Neuron (in vitro differentiated cells): ENCODE results near the gene MCTP2.
A peak's percentile ranks its signal among the peaks of the same experiment; 100 is the strongest.

ENCODE experiments used
- H2AFZ ChIP-seq: one replicate; pipeline ENCODE4 v1.6.1; 2013; ENCODE audit warnings: low read depth, mild to moderate bottlenecking, inconsistent platforms, low read length, moderate library complexity
- H3K27me3 ChIP-seq: one replicate; pipeline ENCODE4 v1.6.1; 2013; ENCODE audit warnings: low read length; ENCODE audit not compliant: insufficient read depth
- H3K36me3 ChIP-seq: one replicate; pipeline ENCODE4 v1.6.1; 2013; ENCODE audit warnings: low read length; ENCODE audit not compliant: insufficient read depth
- H3K4me1 ChIP-seq: one replicate; pipeline ENCODE4 v1.6.1; 2013; ENCODE audit warnings: low read length; ENCODE audit not compliant: insufficient read depth
- H3K4me3 ChIP-seq: 2 replicates; pipeline ENCODE4 v1.5.1; 2013; ENCODE audit warnings: mild to moderate bottlenecking, low read length, moderate library complexity
- H3K9me3 ChIP-seq: one replicate; pipeline ENCODE4 v1.6.1; 2013; ENCODE audit warnings: low read length

The MCTP2 gene

DNA sequence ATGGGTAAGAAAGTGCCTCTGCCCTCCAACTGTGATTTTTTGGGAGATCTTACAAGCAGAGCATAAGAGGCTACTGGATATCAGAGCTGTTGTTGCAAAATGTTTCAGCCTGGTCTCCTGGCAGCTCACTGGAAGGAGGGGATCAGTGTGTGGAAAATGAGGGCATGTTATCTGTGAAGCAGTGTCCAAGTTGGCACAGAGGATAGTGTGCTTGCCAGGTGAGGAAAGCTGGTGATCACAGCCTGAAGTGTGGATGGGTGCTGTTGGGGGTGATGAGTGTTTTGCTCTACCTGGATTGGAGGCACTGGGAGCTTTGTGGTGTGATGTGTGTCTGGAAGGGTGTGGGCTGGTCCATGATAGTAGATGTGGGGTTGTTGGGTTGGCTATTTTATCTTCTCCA lies 69.3 kb downstream of the MCTP2 start:
- no peak overlapping the region for H3K4me3 ChIP-seq
- no peaks in the 10 kb centered on the region for H3K9me3 ChIP-seq
- H2AFZ ChIP-seq, result no peak overlapping the region
- no peaks in the 10 kb centered on the region for H3K4me1 ChIP-seq
- peaks cover 10% of the 10 kb centered on the region for H3K27me3 ChIP-seq
- H3K36me3 ChIP-seq, result no peaks in the 10 kb centered on the region

DNA sequence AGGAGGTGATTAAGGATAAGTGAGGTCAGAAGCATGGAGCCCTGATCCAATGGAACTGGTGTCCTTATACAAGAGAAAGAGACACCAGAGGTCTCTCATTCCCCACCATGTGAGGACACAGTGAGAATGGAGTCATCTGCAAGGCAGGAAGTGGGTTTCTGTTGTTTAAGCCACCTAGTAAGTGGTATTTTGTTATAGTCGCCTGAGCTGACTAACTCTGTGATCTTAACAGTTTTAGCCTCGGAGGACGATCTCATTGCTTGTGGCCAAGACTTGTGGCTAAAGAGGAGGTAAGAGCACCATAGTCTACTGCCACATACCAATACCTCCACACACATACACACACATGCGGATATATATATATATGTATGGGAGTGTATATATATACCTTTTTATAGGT lies 73.8 kb downstream of the MCTP2 start:
- Histone ChIP-seq H3K27me3 (peaks cover 6% of the 10 kb centered on the region), H3K36me3 (no peaks in the 10 kb centered on the region), H2AFZ (no peak overlapping the region), H3K4me1 (no peaks in the 10 kb centered on the region), H3K4me3 (no peak overlapping the region), H3K9me3 (no peaks in the 10 kb centered on the region)

DNA sequence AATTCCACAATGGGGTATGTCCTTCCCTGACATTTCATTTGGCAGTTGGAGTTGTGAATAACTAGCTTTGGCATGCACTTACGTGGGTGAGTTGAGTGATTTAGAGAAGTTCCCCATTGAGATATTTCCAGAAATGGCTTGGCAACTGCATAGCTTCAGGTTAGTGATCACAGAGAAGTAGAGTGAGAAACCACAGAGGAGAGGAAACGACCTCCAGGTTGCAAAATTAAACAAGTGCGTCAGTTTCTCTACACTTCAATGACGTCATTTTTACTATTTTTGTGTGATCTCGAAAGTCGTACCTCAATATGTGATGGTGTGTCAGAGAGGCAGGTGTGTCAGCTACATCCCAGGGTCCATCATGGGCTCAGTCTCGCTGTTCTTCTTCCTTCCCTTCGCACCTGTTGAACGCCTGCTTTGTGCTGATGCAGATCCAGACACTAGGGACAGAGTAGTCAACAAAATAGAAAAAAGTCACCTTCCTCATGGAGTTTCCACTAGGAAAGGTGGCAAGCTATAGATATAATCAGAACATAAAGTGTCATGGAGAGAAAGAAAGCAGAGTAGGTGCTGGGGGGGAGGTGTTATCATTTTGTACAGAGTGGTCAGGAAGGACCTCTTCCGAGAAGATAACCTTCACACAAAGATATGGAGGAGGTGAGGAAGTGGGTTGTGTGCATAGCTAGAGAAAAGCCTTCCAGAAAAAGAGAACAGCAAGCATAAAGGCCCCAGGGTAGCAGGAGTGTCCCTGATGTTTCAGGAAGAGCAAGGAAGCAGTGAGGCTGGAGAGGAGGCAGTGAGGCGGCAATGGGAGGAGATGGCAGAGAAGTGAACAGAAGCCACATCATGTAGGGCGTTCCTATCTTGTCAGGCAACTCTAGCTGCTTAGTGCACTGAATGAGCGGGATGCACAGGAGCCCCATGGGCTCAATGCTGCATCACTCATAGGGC lies 75.6 kb downstream of the MCTP2 start:
- Histone ChIP-seq H3K9me3 (no peaks in the 10 kb centered on the region), H3K27me3 (no peaks in the 10 kb centered on the region), H3K4me1 (no peaks in the 10 kb centered on the region), H2AFZ (no peak overlapping the region), H3K4me3 (no peak overlapping the region), H3K36me3 (no peaks in the 10 kb centered on the region)

DNA sequence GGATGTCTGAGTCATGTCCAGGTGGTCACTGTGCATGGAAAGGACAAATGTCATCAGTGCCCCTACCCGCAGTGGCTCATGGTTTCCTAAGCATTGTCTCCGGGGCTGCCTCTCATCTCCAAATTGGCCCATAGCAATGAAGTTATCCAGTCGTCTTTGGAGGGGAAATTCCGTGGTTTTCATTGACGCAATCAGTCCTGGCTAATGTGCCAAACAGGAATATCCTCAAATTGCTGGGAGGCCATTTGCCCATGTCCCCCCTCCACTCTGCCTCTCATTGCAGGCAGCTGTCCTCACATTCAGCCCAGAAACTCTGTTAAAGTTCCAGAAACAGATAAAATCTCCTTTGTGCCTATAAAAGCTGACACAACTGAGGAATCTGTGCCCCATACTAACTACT lies 81.6 kb downstream of the MCTP2 start:
- no peak overlapping the region for H2AFZ ChIP-seq
- H3K27me3 ChIP-seq, result peaks cover 7% of the 10 kb centered on the region
- H3K9me3 ChIP-seq, result no peaks in the 10 kb centered on the region
- H3K36me3 ChIP-seq, result no peaks in the 10 kb centered on the region
- H3K4me1 ChIP-seq, result peaks cover 5% of the 10 kb centered on the region
- H3K4me3 ChIP-seq, result no peak overlapping the region

DNA sequence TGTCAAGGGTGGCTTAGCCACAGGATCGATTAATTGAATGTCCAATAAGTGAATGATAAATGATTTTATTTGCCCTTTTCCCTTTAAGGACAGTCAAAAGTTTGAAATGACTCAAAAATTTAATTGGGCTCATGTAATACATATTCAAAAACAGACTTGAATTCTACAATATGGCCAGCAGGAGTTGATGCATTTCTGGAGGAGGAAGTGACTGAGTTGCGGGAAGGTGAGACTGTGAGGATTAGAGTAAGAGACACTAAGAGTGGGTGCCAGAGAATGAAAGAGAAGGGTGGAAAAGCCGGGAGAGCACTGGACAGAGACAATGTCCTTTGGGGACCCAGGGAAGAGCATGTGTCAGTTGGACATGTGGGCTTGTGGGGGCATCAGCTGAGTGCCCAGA lies 83.3 kb downstream of the MCTP2 start:
- H3K4me3 ChIP-seq, result no peak overlapping the region
- H3K4me1 ChIP-seq, result peaks cover 5% of the 10 kb centered on the region
- H3K36me3 ChIP-seq, result no peaks in the 10 kb centered on the region
- no peak overlapping the region for H2AFZ ChIP-seq
- peaks cover 7% of the 10 kb centered on the region for H3K27me3 ChIP-seq
- H3K9me3 ChIP-seq, result no peaks in the 10 kb centered on the region

DNA sequence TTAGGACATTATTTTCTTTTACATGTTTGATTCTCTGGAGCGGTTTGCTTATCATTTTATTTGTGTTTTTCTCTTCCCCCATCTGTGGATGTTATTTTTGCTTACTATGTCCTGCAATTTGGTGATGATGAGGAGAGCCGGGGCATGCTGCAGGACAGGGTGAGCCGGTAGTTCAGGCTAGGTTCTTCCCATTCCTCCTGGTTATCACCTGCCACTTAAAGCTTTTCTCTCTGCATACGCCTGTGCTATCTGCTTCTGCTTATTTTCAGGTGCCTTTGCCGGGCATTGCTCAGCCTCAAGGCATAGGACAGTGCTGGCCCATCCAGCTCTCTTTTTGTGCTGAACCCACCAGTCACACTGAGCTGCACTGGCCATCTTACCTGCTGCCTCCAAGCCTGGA lies 85.8 kb downstream of the MCTP2 start:
- H3K9me3 ChIP-seq, result no peaks in the 10 kb centered on the region
- peaks cover 7% of the 10 kb centered on the region for H3K27me3 ChIP-seq
- H3K36me3 ChIP-seq, result no peaks in the 10 kb centered on the region
- H3K4me3 ChIP-seq, result no peak overlapping the region
- H2AFZ ChIP-seq, result no peak overlapping the region
- H3K4me1 ChIP-seq, result peaks cover 5% of the 10 kb centered on the region

DNA sequence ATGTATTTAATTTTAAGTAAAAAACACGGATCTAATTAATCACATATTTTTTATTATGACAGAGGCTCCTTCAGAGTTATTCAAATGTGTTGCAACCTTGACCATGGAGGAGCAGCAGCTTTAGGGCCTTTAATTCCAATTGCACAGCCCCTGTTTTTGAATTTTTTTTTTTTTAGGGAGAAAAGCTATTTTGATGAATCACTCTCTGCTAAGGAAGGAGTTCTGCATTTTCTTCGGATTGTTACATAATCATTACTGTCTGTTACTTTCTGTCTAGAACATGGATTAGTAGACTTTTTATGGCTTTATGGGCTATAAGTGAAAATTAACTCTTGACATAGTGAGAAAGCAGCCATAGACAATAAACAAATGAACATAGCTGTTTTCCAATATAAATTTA lies 90.8 kb downstream of the MCTP2 start:
- no peaks in the 10 kb centered on the region for H3K9me3 ChIP-seq
- peaks cover 4% of the 10 kb centered on the region for H3K27me3 ChIP-seq
- H2AFZ ChIP-seq, result no peak overlapping the region
- no peak overlapping the region for H3K4me3 ChIP-seq
- H3K36me3 ChIP-seq, result no peaks in the 10 kb centered on the region
- H3K4me1 ChIP-seq, result no peaks in the 10 kb centered on the region

DNA sequence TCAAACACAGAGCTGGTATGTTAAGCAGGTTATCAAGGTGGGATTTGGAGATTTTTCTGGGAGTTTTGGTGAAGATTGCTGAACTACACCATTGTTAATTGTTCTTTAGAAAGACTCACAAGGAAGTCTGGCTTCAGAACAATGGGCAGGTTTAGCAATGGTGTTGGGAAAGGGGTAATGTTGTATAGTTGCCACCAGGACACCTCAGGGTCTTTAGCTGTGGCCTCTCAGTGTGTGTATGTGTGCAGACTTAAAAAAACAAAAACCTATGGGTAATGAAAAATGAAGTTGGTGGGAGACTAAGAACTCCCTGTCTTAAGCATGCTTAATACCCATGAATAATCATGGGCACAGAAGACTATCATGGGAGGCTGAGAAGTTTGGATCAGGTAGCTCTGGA lies 91.7 kb downstream of the MCTP2 start:
- no peaks in the 10 kb centered on the region for H3K9me3 ChIP-seq

DNA sequence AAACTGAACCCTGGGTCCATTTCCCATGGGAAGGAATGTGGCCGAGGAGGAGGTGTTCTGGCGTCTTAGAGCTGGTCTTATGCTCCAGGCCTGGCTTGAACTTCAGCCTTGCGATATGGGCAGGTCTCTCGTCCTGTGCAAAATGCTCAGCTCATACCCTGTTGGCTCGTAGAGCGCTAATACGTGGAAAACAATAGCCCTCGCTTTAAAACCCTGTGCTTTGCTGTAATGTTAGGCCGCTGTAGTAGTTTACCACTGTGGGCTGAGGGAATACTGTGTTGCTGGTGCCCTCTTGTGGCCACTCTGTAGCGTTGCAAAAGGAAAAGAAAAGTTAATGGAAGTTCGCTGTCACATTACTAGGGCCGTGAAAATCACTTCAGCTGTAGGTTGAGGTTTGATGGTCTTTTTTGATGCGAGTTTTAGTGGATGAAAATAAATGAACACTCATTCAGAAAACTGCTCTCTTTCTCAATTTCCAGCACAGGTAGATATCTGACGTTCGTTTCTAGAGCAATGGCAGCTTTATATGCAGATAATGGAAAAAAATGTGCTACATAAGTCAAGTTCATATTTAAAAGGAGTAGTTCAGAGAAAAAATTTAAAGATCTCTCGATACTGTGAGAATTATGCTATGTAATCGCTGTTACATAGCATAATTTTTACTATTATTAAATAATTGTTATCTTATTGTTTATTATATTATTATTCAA lies 92.9 kb downstream of the MCTP2 start:
- Histone ChIP-seq H3K4me3 (peak overlapping the region; percentile 3), H3K27me3 (no peaks in the 10 kb centered on the region), H3K9me3 (no peaks in the 10 kb centered on the region), H3K36me3 (no peaks in the 10 kb centered on the region), H2AFZ (peak overlapping the region; percentile 1), H3K4me1 (no peaks in the 10 kb centered on the region)

More for the DNA sequence above, 91.7 kb downstream of the MCTP2 start:
- Histone ChIP-seq H3K4me1 (no peaks in the 10 kb centered on the region), H2AFZ (no peak overlapping the region), H3K27me3 (no peaks in the 10 kb centered on the region), H3K4me3 (no peak overlapping the region), H3K36me3 (no peaks in the 10 kb centered on the region)

DNA sequence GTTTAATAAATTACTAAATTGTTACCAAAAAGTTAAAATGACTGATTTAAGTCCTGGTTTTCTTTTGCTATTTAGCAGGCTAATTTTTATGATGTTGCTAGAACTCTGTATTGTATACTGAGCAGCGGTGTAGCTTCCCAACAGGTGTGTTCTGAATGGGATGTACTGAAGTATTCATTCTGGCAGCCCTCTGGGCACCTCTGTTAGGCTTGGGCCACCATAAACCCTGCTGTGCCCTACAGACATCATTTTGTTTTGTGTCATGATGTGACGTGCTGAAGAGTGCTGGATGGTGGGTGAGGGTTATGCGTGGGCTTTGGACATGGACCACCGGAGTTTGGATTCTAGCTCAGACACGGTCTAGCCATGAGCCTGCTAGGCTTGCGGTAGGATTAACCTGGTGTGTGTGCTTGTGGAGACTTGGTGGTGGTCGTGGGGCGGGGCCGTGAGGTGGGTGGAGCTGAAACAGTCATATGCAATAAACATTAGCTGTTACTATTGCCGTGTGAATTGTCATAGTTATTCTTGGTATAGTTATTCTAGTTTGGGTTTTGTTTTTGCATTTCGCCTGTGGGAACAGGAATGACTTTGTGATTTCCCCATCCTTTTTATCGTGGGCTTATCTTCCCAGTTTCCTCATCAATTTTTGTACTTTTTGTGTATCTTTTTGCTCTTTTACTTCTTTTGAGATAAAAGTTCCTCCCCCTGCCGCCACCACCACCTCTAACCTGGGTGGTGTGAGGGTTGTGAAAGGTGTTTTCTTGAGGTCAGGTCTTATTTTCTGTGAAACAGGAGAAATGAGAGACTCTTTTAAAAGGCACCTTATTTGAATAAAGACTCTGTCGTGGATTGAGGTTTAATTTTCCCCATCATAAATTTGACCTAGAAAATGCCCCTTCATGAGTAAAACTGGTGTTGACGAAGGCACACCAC lies 93.7 kb downstream of the MCTP2 start:
- Histone ChIP-seq H3K9me3 (no peaks in the 10 kb centered on the region), H3K27me3 (no peaks in the 10 kb centered on the region), H3K4me3 (no peak overlapping the region), H3K4me1 (no peaks in the 10 kb centered on the region), H3K36me3 (no peaks in the 10 kb centered on the region), H2AFZ (no peak overlapping the region)

DNA sequence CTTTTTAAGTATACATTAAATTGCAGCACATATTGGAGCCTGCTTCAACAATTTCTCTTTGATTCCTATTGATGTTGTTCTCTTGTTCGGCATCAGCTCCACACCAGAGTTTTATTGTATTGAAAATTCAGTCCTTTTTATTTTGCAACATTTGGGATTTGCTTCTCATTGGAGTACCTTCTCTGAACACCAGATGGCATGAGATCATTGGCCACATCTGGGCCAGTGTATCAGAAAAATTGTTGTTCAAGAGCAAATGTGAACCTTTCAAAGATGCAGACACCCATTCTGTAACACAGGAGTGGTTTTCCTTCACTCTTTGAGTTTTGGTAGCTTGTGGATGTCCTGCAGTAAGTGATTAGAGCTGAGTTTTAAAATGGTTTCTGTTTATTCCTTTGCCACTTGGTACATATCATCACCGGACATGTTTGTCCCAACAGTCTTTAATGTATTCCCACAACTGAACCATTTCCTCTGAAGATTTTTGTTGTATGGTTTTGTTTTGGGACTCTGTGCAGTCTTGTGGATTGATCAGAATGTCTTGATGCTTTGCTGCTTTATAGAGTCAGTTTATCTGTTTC lies 96.1 kb downstream of the MCTP2 start:
- H3K9me3 ChIP-seq, result no peaks in the 10 kb centered on the region
- H3K4me1 ChIP-seq, result no peaks in the 10 kb centered on the region
- H3K36me3 ChIP-seq, result no peaks in the 10 kb centered on the region
- H2AFZ ChIP-seq, result no peak overlapping the region
- H3K27me3 ChIP-seq, result no peaks in the 10 kb centered on the region
- H3K4me3 ChIP-seq, result no peak overlapping the region

DNA sequence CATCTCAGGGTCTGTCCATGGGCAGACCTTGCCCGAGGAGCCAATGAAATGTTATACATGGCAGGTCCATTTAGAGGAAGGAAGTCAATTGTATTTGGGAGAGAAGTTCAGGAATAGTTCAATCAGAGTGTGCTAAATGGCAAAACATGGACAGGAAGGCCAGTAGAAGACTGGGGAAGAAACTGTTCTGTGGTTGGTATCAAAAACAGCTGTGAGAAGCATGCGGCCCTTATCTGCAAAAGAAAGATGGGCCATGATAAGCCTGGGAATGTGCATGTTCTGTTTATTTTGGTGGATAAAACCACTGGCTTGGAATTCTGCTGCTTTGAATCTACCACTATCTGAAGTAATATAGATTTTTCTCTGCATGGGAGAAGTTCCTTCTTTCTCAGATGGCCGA lies 100.4 kb downstream of the MCTP2 start:
- H3K4me3 ChIP-seq, result no peak overlapping the region

More for the DNA sequence above, 100.4 kb downstream of the MCTP2 start:
- no peaks in the 10 kb centered on the region for H3K27me3 ChIP-seq
- H3K4me1 ChIP-seq, result peaks cover 13% of the 10 kb centered on the region
- H2AFZ ChIP-seq, result no peak overlapping the region
- H3K9me3 ChIP-seq, result no peaks in the 10 kb centered on the region
- H3K36me3 ChIP-seq, result no peaks in the 10 kb centered on the region
